Measurements from ENCODE around the gene FAM227A.

The FAM227A gene

DNA sequence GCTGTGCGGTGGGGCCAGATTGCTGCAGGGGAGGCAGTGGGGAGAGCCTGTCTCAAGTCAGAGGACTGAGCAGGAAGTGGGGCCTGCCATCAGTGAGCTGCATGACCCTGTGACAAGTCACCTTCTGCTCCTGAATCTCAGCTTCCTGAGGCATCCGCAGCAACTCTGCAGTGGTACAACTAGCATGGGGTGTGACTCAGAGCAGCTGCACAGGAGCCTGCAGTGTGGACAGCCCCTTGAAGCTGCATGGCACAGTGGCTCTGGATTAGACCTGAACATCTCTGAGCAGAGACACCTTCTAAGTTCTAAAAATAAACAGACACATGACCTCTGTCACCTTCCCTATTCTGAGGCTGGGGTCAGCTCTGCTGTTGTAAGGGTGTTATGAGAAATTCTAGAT, 18.0 kb downstream of the FAM227A start:
- TF ChIP-seq TAF1 (IDR thresholded peaks at IDR 0.05; ENCODE audit: borderline replicate concordance, insufficient read depth, low read length): no peak
- TF ChIP-seq FOXP2 (optimal IDR thresholded peaks at IDR 0.05; ENCODE audit: borderline replicate concordance, extremely low read depth, extremely low read length, insufficient read depth): no peak
- no peak for TF ChIP-seq SIN3A (IDR thresholded peaks at IDR 0.05; ENCODE audit: borderline replicate concordance, insufficient read depth, low read length)
- TF ChIP-seq, protein P1, sequence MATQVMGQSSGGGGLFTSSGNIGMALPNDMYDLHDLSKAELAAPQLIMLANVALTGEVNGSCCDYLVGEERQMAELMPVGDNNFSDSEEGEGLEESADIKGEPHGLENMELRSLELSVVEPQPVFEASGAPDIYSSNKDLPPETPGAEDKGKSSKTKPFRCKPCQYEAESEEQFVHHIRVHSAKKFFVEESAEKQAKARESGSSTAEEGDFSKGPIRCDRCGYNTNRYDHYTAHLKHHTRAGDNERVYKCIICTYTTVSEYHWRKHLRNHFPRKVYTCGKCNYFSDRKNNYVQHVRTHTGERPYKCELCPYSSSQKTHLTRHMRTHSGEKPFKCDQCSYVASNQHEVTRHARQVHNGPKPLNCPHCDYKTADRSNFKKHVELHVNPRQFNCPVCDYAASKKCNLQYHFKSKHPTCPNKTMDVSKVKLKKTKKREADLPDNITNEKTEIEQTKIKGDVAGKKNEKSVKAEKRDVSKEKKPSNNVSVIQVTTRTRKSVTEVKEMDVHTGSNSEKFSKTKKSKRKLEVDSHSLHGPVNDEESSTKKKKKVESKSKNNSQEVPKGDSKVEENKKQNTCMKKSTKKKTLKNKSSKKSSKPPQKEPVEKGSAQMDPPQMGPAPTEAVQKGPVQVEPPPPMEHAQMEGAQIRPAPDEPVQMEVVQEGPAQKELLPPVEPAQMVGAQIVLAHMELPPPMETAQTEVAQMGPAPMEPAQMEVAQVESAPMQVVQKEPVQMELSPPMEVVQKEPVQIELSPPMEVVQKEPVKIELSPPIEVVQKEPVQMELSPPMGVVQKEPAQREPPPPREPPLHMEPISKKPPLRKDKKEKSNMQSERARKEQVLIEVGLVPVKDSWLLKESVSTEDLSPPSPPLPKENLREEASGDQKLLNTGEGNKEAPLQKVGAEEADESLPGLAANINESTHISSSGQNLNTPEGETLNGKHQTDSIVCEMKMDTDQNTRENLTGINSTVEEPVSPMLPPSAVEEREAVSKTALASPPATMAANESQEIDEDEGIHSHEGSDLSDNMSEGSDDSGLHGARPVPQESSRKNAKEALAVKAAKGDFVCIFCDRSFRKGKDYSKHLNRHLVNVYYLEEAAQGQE (IDR thresholded peaks at IDR 0.05; ENCODE audit: insufficient read depth in 1 of 2, low read depth in 2 of 2, low read length in 2 of 2): no peak
- no peak for TF ChIP-seq POLR2AphosphoS5 (IDR thresholded peaks at IDR 0.05; ENCODE audit: low read depth, low read length)

DNA sequence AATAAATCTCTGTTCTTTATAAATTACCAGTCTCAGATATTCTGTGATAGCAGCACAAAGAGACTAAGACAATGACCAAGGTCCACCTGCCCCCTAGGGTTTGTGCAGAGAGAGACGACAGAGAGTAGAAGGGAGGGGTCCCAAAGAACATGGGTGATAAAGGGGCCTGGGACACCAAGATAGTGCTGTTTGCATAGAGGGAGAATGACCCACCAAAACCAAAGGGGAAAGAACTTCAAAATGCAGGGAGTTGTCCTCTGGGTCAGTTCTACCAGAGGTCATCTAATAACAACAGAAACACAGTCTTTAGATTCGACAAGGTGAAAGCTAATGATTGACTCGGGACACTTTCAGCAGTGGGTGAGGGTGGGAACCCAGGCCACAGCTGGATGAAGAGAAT, 23.7 kb downstream of the FAM227A start:
- TF ChIP-seq SIN3A (IDR thresholded peaks at IDR 0.05; ENCODE audit: borderline replicate concordance, insufficient read depth, low read length): no peak
- no peak for TF ChIP-seq TAF1 (IDR thresholded peaks at IDR 0.05; ENCODE audit: borderline replicate concordance, insufficient read depth, low read length)
- TF ChIP-seq, protein P1 (IDR thresholded peaks at IDR 0.05; ENCODE audit: insufficient read depth in 1 of 2, low read depth in 2 of 2, low read length in 2 of 2): no peak
- TF ChIP-seq FOXP2 (optimal IDR thresholded peaks at IDR 0.05; ENCODE audit: borderline replicate concordance, extremely low read depth, extremely low read length, insufficient read depth): no peak
- no peak for TF ChIP-seq POLR2AphosphoS5 (IDR thresholded peaks at IDR 0.05; ENCODE audit: low read depth, low read length)

DNA sequence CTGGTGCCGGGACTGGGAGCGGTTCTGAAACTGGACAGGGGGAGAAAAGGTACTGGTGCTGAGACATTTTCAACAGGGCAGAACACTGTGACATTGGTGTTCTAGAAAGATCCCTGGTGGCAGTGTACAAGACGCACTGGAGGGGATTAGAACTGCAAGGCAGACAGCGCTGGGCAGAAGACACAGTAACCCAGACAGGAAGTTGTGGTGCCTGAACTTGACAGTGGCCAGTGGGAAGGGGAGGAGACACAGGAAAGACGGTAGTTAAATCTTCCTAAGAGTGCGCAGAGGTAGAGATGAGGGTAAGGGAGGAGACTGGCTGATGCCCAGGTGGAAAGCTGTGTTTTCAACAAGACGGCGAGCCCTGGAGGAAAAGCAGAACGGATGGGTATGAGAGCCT, 24.5 kb downstream of the FAM227A start:
- TF ChIP-seq TAF1 (IDR thresholded peaks at IDR 0.05; ENCODE audit: borderline replicate concordance, insufficient read depth, low read length) (no peak), FOXP2 (optimal IDR thresholded peaks at IDR 0.05; ENCODE audit: borderline replicate concordance, extremely low read depth, extremely low read length, insufficient read depth) (no peak), POLR2AphosphoS5 (IDR thresholded peaks at IDR 0.05; ENCODE audit: low read depth, low read length) (no peak)
- TF ChIP-seq, protein P1 (IDR thresholded peaks at IDR 0.05; ENCODE audit: insufficient read depth in 1 of 2, low read depth in 2 of 2, low read length in 2 of 2): no peak

DNA sequence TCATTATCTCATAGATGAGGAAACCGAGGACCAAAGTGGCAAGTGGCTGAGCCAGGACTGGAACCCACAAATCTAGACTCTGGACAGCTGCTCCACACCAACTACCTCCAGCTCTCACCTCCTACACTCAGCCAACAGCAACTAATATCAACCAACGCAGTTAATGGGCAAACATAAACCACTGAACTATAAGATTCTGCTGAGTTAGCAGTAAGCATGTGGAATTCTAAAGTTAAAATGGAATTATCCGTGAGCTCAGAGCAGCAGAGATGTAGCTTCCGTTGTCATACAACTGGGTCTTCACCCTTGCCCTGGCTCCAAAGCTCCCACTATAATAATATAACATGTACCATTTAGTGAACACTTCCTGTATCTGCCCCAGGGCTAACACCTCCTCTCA, 27.1 kb downstream of the FAM227A start:
- TF ChIP-seq TAF1 (IDR thresholded peaks at IDR 0.05; ENCODE audit: borderline replicate concordance, insufficient read depth, low read length) (no peak), FOXP2 (optimal IDR thresholded peaks at IDR 0.05; ENCODE audit: borderline replicate concordance, extremely low read depth, extremely low read length, insufficient read depth) (no peak), POLR2AphosphoS5 (IDR thresholded peaks at IDR 0.05; ENCODE audit: low read depth, low read length) (no peak), SIN3A (IDR thresholded peaks at IDR 0.05; ENCODE audit: borderline replicate concordance, insufficient read depth, low read length) (no peak)
- TF ChIP-seq, protein P1 (IDR thresholded peaks at IDR 0.05; ENCODE audit: insufficient read depth in 1 of 2, low read depth in 2 of 2, low read length in 2 of 2): no peak

DNA sequence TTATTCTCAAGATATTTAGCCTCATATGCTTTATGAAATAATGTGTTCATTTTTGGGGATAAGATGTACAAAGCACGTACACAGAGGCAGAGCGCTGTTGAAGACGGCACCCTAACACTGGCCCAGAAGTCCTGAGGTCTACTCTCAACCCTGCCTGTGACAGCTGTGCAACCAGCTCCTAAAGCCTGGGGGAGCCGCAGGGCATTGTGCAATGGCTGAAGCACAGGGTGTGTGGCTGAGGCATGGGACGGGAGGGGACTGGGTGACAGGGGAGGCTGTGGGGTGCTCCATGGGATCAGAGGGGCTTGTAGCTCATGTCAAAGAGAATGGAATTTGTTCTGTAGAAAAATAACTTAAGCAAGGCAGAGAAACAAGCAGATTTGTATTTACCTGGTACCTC, 27.7 kb downstream of the FAM227A start:
- TF ChIP-seq FOXP2 (optimal IDR thresholded peaks at IDR 0.05; ENCODE audit: borderline replicate concordance, extremely low read depth, extremely low read length, insufficient read depth): no peak
- no peak for TF ChIP-seq POLR2AphosphoS5 (IDR thresholded peaks at IDR 0.05; ENCODE audit: low read depth, low read length)
- TF ChIP-seq, protein P1 (IDR thresholded peaks at IDR 0.05; ENCODE audit: insufficient read depth in 1 of 2, low read depth in 2 of 2, low read length in 2 of 2): no peak
- TF ChIP-seq TAF1 (IDR thresholded peaks at IDR 0.05; ENCODE audit: borderline replicate concordance, insufficient read depth, low read length): no peak
- no peak for TF ChIP-seq SIN3A (IDR thresholded peaks at IDR 0.05; ENCODE audit: borderline replicate concordance, insufficient read depth, low read length)
